Endothelial cell (in vitro differentiated cells): ENCODE data around the gene NRCAM. TPM values are rescaled to one million over a fixed set of nuclear protein-coding genes. Genes with fewer than 3 reads are reported as not detected.

Source experiments
- DNase-seq: peaks from one replicate; pipeline ENCODE4 v3.0.0; 2021; ENCODE audit warnings: low spot score
- H3K27ac Mint-ChIP-seq: one replicate; pipeline ENCODE4 v1.8.0; 2021; ENCODE audit warnings: mixed read lengths, inconsistent platforms; ENCODE audit not compliant: unreplicated experiment
- H3K27me3 Mint-ChIP-seq: one replicate; pipeline ENCODE4 v1.8.0; 2021; ENCODE audit warnings: mild to moderate bottlenecking, moderate library complexity, mixed read lengths, inconsistent platforms; ENCODE audit not compliant: unreplicated experiment
- H3K36me3 Mint-ChIP-seq: one replicate; pipeline ENCODE4 v1.8.0; 2021; ENCODE audit warnings: mild to moderate bottlenecking, low read depth, mixed read lengths, inconsistent platforms; ENCODE audit not compliant: unreplicated experiment
- H3K4me1 Mint-ChIP-seq: one replicate; pipeline ENCODE4 v1.8.0; 2021; ENCODE audit warnings: mild to moderate bottlenecking, mixed read lengths, inconsistent platforms; ENCODE audit not compliant: unreplicated experiment
- H3K4me3 Mint-ChIP-seq: one replicate; pipeline ENCODE4 v1.8.0; 2021; ENCODE audit warnings: mild to moderate bottlenecking, mixed read lengths, inconsistent platforms; ENCODE audit not compliant: unreplicated experiment
- H3K9me3 Mint-ChIP-seq: one replicate; pipeline ENCODE4 v1.8.0; 2021; ENCODE audit warnings: mixed read lengths, inconsistent platforms; ENCODE audit not compliant: unreplicated experiment
- CTCF ChIP-seq: fragments of 200-600 bp; sonication (generic); IDR thresholded peaks from one replicate; pipeline ENCODE4 v1.5.0; 2021; ENCODE audit warnings: antibody characterized with exemption; ENCODE audit not compliant: unreplicated experiment
- total RNA-seq: library from RNA; stranded (reverse); fragmentation: NEBNext Ultra II Directional; extraction: Animal tissue kit (Norgen Biotek cat#: 25700); gene quantifications from one replicate; pipeline ENCODE4 v1.2.1, GENCODE V29; 2021; ENCODE audit not compliant: unreplicated experiment

The NRCAM gene
- total RNA-seq, 1 donor from 2014 or later = 2.2 TPM

- no peak overlapping the region for H3K27ac Mint-ChIP-seq
- DNase-seq = no peak
- peaks cover 8% of the 10 kb centered on the region for H3K4me1 Mint-ChIP-seq
- no peak overlapping the region for H3K4me3 Mint-ChIP-seq
- H3K27me3 Mint-ChIP-seq = no peaks in the 10 kb centered on the region
- no peak for TF ChIP-seq CTCF
- H3K9me3 Mint-ChIP-seq = no peaks in the 10 kb centered on the region
- no peaks in the 10 kb centered on the region for H3K36me3 Mint-ChIP-seq
Measured at GRCh38 chr7:108202743-108203142, 253.5 kb downstream of the NRCAM start.

DNA sequence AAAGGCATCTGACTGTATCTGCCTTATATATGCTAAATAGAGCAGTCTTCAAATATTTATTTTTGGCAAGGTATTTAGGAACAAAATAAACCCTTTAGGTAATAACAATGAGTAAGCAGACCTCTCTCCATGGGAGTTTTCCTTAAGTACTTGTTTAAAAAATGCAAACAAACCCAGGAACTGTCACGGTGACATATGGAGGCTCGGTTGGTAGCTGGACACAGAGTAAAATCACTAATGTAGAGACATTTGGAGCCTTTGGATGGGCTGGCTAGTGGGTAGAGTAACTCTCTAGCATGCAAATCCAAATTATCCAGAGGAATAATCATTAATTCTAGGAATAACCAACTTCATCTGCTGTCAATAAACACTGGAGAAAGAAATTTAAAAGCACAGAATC, 254.5 kb downstream of the NRCAM start:
- no peak overlapping the region for H3K4me3 Mint-ChIP-seq
- no peak for DNase-seq

GRCh38 chr7:108200326-108200725, 255.9 kb downstream of the NRCAM start:
- Mint-ChIP-seq H3K4me3 (no peak overlapping the region), H3K27me3 (no peaks in the 10 kb centered on the region), H3K4me1 (peaks cover 8% of the 10 kb centered on the region), H3K36me3 (no peaks in the 10 kb centered on the region), H3K9me3 (no peaks in the 10 kb centered on the region), H3K27ac (no peak overlapping the region)
- no peak for DNase-seq
- no peak for TF ChIP-seq CTCF

More for the DNA sequence above, 254.5 kb downstream of the NRCAM start:
- Mint-ChIP-seq H3K36me3 (no peaks in the 10 kb centered on the region), H3K27me3 (no peaks in the 10 kb centered on the region), H3K9me3 (no peaks in the 10 kb centered on the region), H3K27ac (no peak overlapping the region), H3K4me1 (peaks cover 8% of the 10 kb centered on the region)
- no peak for TF ChIP-seq CTCF

GRCh38 chr7:108197371-108198091, 258.7 kb downstream of the NRCAM start:
- Mint-ChIP-seq H3K36me3 (no peaks in the 10 kb centered on the region), H3K27me3 (no peaks in the 10 kb centered on the region)

More at GRCh38 chr7:108197371-108198091, 258.7 kb downstream of the NRCAM start:
- H3K9me3 Mint-ChIP-seq = no peaks in the 10 kb centered on the region
- no peak overlapping the region for H3K27ac Mint-ChIP-seq
- no peak for TF ChIP-seq CTCF
- DNase-seq = no peak
- H3K4me3 Mint-ChIP-seq = no peak overlapping the region
- peaks cover under 1% of the 10 kb centered on the region for H3K4me1 Mint-ChIP-seq
